SK-N-SH (cell line): ENCODE measurements around the gene HOXD13. TPM values are rescaled to one million over a fixed set of nuclear protein-coding genes. Genes with fewer than 3 reads are reported as not detected.

ENCODE experiments used
- CTCF ChIA-PET: fragments of 300-600, 350-600 bp; formaldehyde crosslinking; extraction: SDS; loops from one replicate; lab custom pipeline; 2021; lab: Yijun Ruan, JAX
- POLR2A ChIA-PET: fragments of 350-600 bp; sonication (Branson Sonifier 250); formaldehyde crosslinking; extraction: SDS; loops from one replicate; lab custom pipeline; 2020; ENCODE audit warnings: antibody characterized with exemption, inconsistent platforms; lab: Yijun Ruan, JAX
- DNase-seq: peaks from one replicate; pipeline ENCODE4 v3.0.0; 2012
- H2AFZ ChIP-seq: fragments of 200-600 bp; sonication (generic); 2 replicates; pipeline ENCODE4 v1.8.1; 2016; ENCODE audit warnings: antibody characterized with exemption, mild to moderate bottlenecking, low read depth
- H3F3A ChIP-seq: fragments of 200-600 bp; sonication (generic); replicated peaks from 2 replicates; pipeline ENCODE3; 2016; ENCODE audit warnings: antibody characterized with exemption, mild to moderate bottlenecking; ENCODE audit not compliant: insufficient read depth
- H3K27ac ChIP-seq, 2 experiments: fragments of 200-500 bp in 1 of 2; fragments of 200-600 bp in 1 of 2; sonication (Bioruptor generic) in 1 of 2; sonication (generic), shearing (Covaris generic) in 1 of 2; 2 replicates each; pipeline versions ENCODE4 v1.5.1 to v1.6.1; 2014 to 2016; ENCODE audit warnings: low read depth in 2 of 2, inconsistent platforms in 1 of 2, low read length in 1 of 2, mild to moderate bottlenecking in 1 of 2, mixed read lengths in 1 of 2
- H3K27me3 ChIP-seq: fragments of 200-600 bp; sonication (generic), shearing (Covaris generic); 2 replicates; pipeline ENCODE4 v1.6.1; 2016; ENCODE audit warnings: mixed run types; ENCODE audit not compliant: insufficient read depth
- H3K36me3 ChIP-seq, 2 experiments: fragments of 200-500 bp in 1 of 2; fragments of 200-600 bp in 1 of 2; sonication (Bioruptor generic) in 1 of 2; sonication (generic) in 1 of 2; replicated peaks in 1 of 2; 2 replicates each; pipeline versions ENCODE3 to v1.5.1; 2014 to 2016; ENCODE audit warnings: low read length in 1 of 2, mild to moderate bottlenecking in 1 of 2; ENCODE audit not compliant: insufficient read depth in 2 of 2, control insufficient read depth in 1 of 2
- H3K4me1 ChIP-seq, 2 experiments: fragments of 200-500 bp in 1 of 2; fragments of 200-600 bp in 1 of 2; sonication (Bioruptor generic) in 1 of 2; sonication (generic), shearing (Covaris generic) in 1 of 2; 2 replicates each; pipeline versions ENCODE4 v1.5.1 to v1.6.1; 2014 to 2016; ENCODE audit warnings: low read depth in 1 of 2, low read length in 1 of 2, mixed run types in 1 of 2; ENCODE audit not compliant: insufficient read depth in 2 of 2, control insufficient read depth in 1 of 2
- H3K4me2 ChIP-seq: fragments of 200-600 bp; sonication (generic), shearing (Covaris generic); 2 replicates; pipeline ENCODE4 v1.6.1; 2017; ENCODE audit warnings: mixed run types
- H3K4me3 ChIP-seq, 2 experiments: fragments of 200-500 bp in 1 of 2; fragments of 200-600 bp in 1 of 2; sonication (Bioruptor generic) in 1 of 2; sonication (generic), shearing (Covaris generic) in 1 of 2; 2 replicates each; pipeline versions ENCODE4 v1.5.1 to v1.8.1; 2014 to 2016; ENCODE audit warnings: low read depth in 2 of 2, inconsistent platforms in 1 of 2, low read length in 1 of 2, mild to moderate bottlenecking in 1 of 2, mixed read lengths in 1 of 2, moderate library complexity in 1 of 2
- H3K79me2 ChIP-seq: fragments of 200-600 bp; sonication (generic); 2 replicates; pipeline ENCODE4 v1.8.1; 2017; ENCODE audit warnings: mild to moderate bottlenecking; ENCODE audit not compliant: insufficient read depth
- H3K9ac ChIP-seq: fragments of 200-600 bp; sonication (generic); 2 replicates; pipeline ENCODE4 v1.6.1; 2017; ENCODE audit warnings: mixed run types
- H3K9me2 ChIP-seq: fragments of 200-600 bp; sonication (generic); 2 replicates; pipeline ENCODE4 v1.6.1; 2017; ENCODE audit warnings: mixed run types
- H3K9me3 ChIP-seq: fragments of 200-600 bp; sonication (generic); 2 replicates; pipeline ENCODE4 v1.6.1; 2017; ENCODE audit warnings: mixed run types, mild to moderate bottlenecking, moderate library complexity
- H4K20me1 ChIP-seq: fragments of 200-600 bp; sonication (generic); 2 replicates; pipeline ENCODE4 v1.6.1; 2017; ENCODE audit warnings: mild to moderate bottlenecking, mixed run types; ENCODE audit not compliant: insufficient read depth
- CHD2 ChIP-seq: fragments of 150-350 bp; IDR thresholded peaks from 2 replicates; pipeline ENCODE4 v1.6.1; 2018; ENCODE audit warnings: low read length; ENCODE audit not compliant: partially characterized antibody
- CTCF ChIP-seq: fragments of 200-600 bp; sonication (generic); IDR thresholded peaks from 2 replicates; pipeline ENCODE4 v1.6.1; 2017; ENCODE audit warnings: antibody characterized with exemption, mild to moderate bottlenecking, moderate library complexity
- FOSL2 ChIP-seq: IDR thresholded peaks from 2 replicates; pipeline ENCODE4 v1.4.0; 2012; ENCODE audit warnings: low read depth, mild to moderate bottlenecking, moderate library complexity, borderline replicate concordance
- FOXJ3 ChIP-seq: sonication (generic); formaldehyde crosslinking; IDR thresholded peaks from 2 replicates; pipeline ENCODE4 v1.5.1; 2020; ENCODE audit warnings: mild to moderate bottlenecking, missing genetic modification reagents
- FOXM1 ChIP-seq: IDR thresholded peaks from 2 replicates; pipeline ENCODE4 v1.4.0; 2012; ENCODE audit warnings: low read depth, mild to moderate bottlenecking
- MEF2A ChIP-seq: IDR thresholded peaks from 2 replicates; pipeline ENCODE4 v1.4.0; 2012; ENCODE audit warnings: low read depth, borderline replicate concordance
- NFIC ChIP-seq: IDR thresholded peaks from 2 replicates; pipeline ENCODE4 v1.4.0; 2012; ENCODE audit warnings: borderline replicate concordance
- RCOR1 ChIP-seq: fragments of 150-350 bp; IDR thresholded peaks from 2 replicates; pipeline ENCODE4 v1.6.1; 2017; ENCODE audit warnings: antibody characterized with exemption, low read length
- RFX5 ChIP-seq: IDR thresholded peaks from 2 replicates; pipeline ENCODE4 v1.6.1; 2012; ENCODE audit warnings: mild to moderate bottlenecking, improper control_type of control experiment, low read length
- SIN3A ChIP-seq: IDR thresholded peaks from 2 replicates; pipeline ENCODE4 v1.6.1; 2012; ENCODE audit warnings: low read depth, mild to moderate bottlenecking, low read length, moderate library complexity, borderline replicate concordance
- SMC3 ChIP-seq: IDR thresholded peaks from 2 replicates; pipeline ENCODE4 v1.6.1; 2012; ENCODE audit warnings: low read depth, low read length, improper control_type of control experiment
- TEAD4 ChIP-seq: IDR thresholded peaks from 2 replicates; pipeline ENCODE4 v1.4.0; 2012; ENCODE audit warnings: mild to moderate bottlenecking, borderline replicate concordance; ENCODE audit not compliant: insufficient read depth
- USF2 ChIP-seq: fragments of 150-350 bp; IDR thresholded peaks from 2 replicates; pipeline ENCODE4 v1.6.1; 2017; ENCODE audit warnings: antibody characterized with exemption, low read length, low read depth, borderline replicate concordance
- ZBTB33 ChIP-seq: IDR thresholded peaks from 2 replicates; pipeline ENCODE4 v1.4.0; 2012; ENCODE audit warnings: low read depth, borderline replicate concordance
- whole genome bisulfite sequencing: methylation state at CpG from one replicate; pipeline ENCODE4 v1.1.6; 2017; ENCODE audit warnings: low lambda C conversion rate; 5-methylcytosine and 5-hydroxymethylcytosine counted together
- polyA plus RNA-seq, 3 experiments: library from polyadenylated mRNA; depleted of rRNA; stranded (reverse); fragments of >200 nt; gene quantifications; 2 replicates each; pipeline ENCODE4 v1.2.3, GENCODE V29; 2012

HOXD13 gene
- polyA plus RNA-seq, 1 of the 3 experiments (the other 2 are of a cell fraction) = not detected

DNA sequence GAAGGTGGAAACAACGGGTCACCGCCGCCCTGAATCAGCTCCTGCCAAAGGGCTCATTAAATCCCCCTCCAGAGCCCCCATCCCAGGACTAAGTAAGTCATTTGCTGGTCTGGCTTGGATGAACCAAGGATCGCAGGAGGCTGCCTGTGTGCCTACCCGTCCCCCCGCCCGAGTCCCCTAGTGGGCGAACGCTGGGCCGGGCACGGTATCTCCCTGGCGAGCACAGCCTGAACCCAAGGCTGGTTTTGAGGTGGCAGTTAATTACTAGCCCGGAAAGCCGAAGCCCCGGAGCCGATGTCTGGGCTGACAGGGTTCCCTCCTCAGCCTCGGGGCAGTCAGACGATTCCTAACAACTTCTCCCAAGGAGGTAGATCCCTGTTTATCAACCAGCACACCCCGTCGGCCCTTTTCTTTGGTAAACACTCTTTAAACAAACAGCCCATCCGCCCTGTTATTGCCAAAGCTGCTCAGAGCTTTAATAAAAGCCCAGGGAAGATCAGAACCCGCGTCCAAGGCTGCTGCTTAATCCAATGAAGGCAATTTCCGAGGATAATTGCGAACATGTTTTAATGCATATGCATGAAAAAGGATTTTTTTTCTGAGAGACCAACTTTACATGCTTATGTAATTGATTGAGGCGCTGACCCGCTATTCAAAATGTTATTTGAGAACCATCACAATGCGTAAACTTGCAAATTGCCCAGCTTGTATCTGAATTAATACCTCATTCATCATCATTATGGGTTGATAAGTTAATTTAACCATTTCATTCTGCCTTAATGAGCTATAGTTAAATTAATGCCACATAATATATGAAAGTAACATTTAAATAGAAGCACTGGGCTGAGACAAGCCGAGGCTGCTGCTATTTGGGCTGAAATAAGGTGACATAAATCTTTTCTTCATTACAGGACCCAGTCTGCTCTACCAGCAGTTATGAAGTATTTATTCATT lies 19.3 kb upstream of the HOXD13 start:
- no peak overlapping the region for H3K27ac ChIP-seq
- no peak for TF ChIP-seq RFX5
- TF ChIP-seq SIN3A = no peak
- no peak for TF ChIP-seq FOXJ3 (CRISPR knock-in tag)
- TF ChIP-seq TEAD4 = no peak
- TF ChIP-seq ZBTB33 = no peak
- no peak for TF ChIP-seq FOXM1
- no peak for TF ChIP-seq CTCF
- no peak for TF ChIP-seq NFIC
- TF ChIP-seq MEF2A = no peak
- TF ChIP-seq SMC3 = no peak
- no peak for TF ChIP-seq CHD2
- TF ChIP-seq RCOR1 = no peak
- TF ChIP-seq USF2 = no peak
- no peak for TF ChIP-seq FOSL2
- H2AFZ ChIP-seq = no peak overlapping the region
- CTCF ChIA-PET = interaction anchor here (0.9 to 3.3 kb wide), 4 partner anchors 10 to 383 kb away, joined by 4 to 10 read pairs (median 6); no protein-coding TSS in a partner anchor
- H3K27me3 ChIP-seq = peaks cover 7% of the 10 kb centered on the region
- H3K4me3 ChIP-seq = no peak overlapping the region
- POLR2A ChIA-PET = no interaction called here
- H4K20me1 ChIP-seq = no peaks in the 10 kb centered on the region
- no peaks in the 10 kb centered on the region for H3K36me3 ChIP-seq
- WGBS = 63% methylated on average over 14 of the region's 29 CpGs
- H3K4me1 ChIP-seq = no peaks in the 10 kb centered on the region
- no peaks in the 10 kb centered on the region for H3K79me2 ChIP-seq
- H3F3A ChIP-seq = peaks cover under 1% of the 10 kb centered on the region
- no peaks in the 10 kb centered on the region for H3K9me3 ChIP-seq
- no peaks in the 10 kb centered on the region for H3K9me2 ChIP-seq
- H3K4me2 ChIP-seq = no peak overlapping the region
- H3K9ac ChIP-seq = no peak overlapping the region
- no peak for DNase-seq
